MM.1S (cell line): ENCODE data around the gene ADGRE1.

Experiments used
- DNase-seq: peaks from one replicate; pipeline ENCODE4 v3.0.0-alpha.2; 2015
- H2AFZ ChIP-seq: fragments of 300-600 bp; sonication (generic); 2 replicates; pipeline ENCODE4 v1.6.0; 2016; ENCODE audit warnings: antibody characterized with exemption, low read length
- H3F3A ChIP-seq: fragments of 300-600 bp; sonication (generic); 2 replicates; pipeline ENCODE4 v1.6.1; 2016; ENCODE audit warnings: mild to moderate bottlenecking, antibody characterized with exemption, low read length, moderate library complexity, mixed read lengths; ENCODE audit not compliant: insufficient read depth
- H3K27ac ChIP-seq: fragments of 300-600 bp; sonication (generic); 2 replicates; pipeline ENCODE4 v1.5.1; 2016; ENCODE audit warnings: mild to moderate bottlenecking, low read length
- H3K27me3 ChIP-seq: fragments of 300-600 bp; sonication (generic); replicated peaks from 2 replicates; pipeline ENCODE4 v1.6.0; 2016; ENCODE audit warnings: low read length; ENCODE audit not compliant: insufficient read depth
- H3K36me3 ChIP-seq: fragments of 300-600 bp; sonication (generic); replicated peaks from 2 replicates; pipeline ENCODE4 v1.6.1; 2016; ENCODE audit warnings: mild to moderate bottlenecking, low read length, mixed read lengths; ENCODE audit not compliant: insufficient read depth
- H3K4me1 ChIP-seq: fragments of 300-600 bp; sonication (generic); 2 replicates; pipeline ENCODE4 v1.6.1; 2016; ENCODE audit warnings: low read length, mixed read lengths
- H3K4me2 ChIP-seq: fragments of 300-600 bp; sonication (generic); 2 replicates; pipeline ENCODE4 v1.6.0; 2016; ENCODE audit warnings: low read depth, low read length
- H3K4me3 ChIP-seq: fragments of 300-600 bp; sonication (generic); 2 replicates; pipeline ENCODE4 v1.5.1; 2016; ENCODE audit warnings: low read length, mixed read lengths
- H3K79me2 ChIP-seq: fragments of 300-600 bp; sonication (generic); 2 replicates; pipeline ENCODE4 v1.6.1; 2016; ENCODE audit warnings: mixed run types, low read length, mixed read lengths
- H3K9ac ChIP-seq: fragments of 300-600 bp; sonication (generic); 2 replicates; pipeline ENCODE4 v1.6.1; 2016; ENCODE audit warnings: low read length, mixed read lengths
- H3K9me2 ChIP-seq: fragments of 300-600 bp; sonication (generic); replicated peaks from 2 replicates; pipeline ENCODE4 v1.6.1; 2016; ENCODE audit warnings: mild to moderate bottlenecking, low read length, mixed read lengths; ENCODE audit not compliant: insufficient read depth
- H3K9me3 ChIP-seq: fragments of 300-600 bp; sonication (generic); replicated peaks from 2 replicates; pipeline ENCODE4 v1.6.1; 2016; ENCODE audit warnings: mild to moderate bottlenecking, low read length, mixed read lengths; ENCODE audit not compliant: insufficient read depth
- H4K20me1 ChIP-seq: fragments of 300-600 bp; sonication (generic); 2 replicates; pipeline ENCODE4 v1.6.1; 2016; ENCODE audit warnings: mild to moderate bottlenecking, low read length, moderate library complexity, mixed read lengths; ENCODE audit not compliant: insufficient read depth
- CTCF ChIP-seq: fragments of 300-600 bp; sonication (generic); IDR thresholded peaks from 2 replicates; pipeline ENCODE4 v1.5.1; 2016; ENCODE audit warnings: antibody characterized with exemption, low read length, mixed read lengths
- EZH2 ChIP-seq: fragments of 300-600 bp; sonication (generic); optimal IDR thresholded peaks from 2 replicates; pipeline ENCODE3; 2017; ENCODE audit warnings: low read depth, mild to moderate bottlenecking, antibody characterized with exemption, low read length, mixed read lengths
- EZH2phosphoT487 ChIP-seq: fragments of 300-600 bp; sonication (generic); IDR thresholded peaks from 2 replicates; pipeline ENCODE4 v1.6.1; 2018; ENCODE audit warnings: antibody characterized with exemption, low read length

Gene ADGRE1

GRCh38 chr19:6967967-6968366 lies 80.6 kb downstream of the ADGRE1 start:
- H3F3A ChIP-seq: no peaks in the 10 kb centered on the region
- no peaks in the 10 kb centered on the region for H4K20me1 ChIP-seq
- H3K9ac ChIP-seq: no peak overlapping the region
- H2AFZ ChIP-seq: no peak overlapping the region
- H3K27me3 ChIP-seq: peaks cover 69% of the 10 kb centered on the region
- no peaks in the 10 kb centered on the region for H3K79me2 ChIP-seq
- DNase-seq: no peak
- H3K4me1 ChIP-seq: no peaks in the 10 kb centered on the region
- H3K4me2 ChIP-seq: no peak overlapping the region
- H3K4me3 ChIP-seq: no peak overlapping the region
- TF ChIP-seq EZH2phosphoT487 (no peak), EZH2 (no peak), CTCF (no peak)
- H3K9me3 ChIP-seq: no peaks in the 10 kb centered on the region
- no peak overlapping the region for H3K27ac ChIP-seq
- H3K36me3 ChIP-seq: no peaks in the 10 kb centered on the region
- H3K9me2 ChIP-seq: no peaks in the 10 kb centered on the region

GRCh38 chr19:6969490-6969889 lies 82.1 kb downstream of the ADGRE1 start:
- Histone ChIP-seq H2AFZ (no peak overlapping the region), H3K4me2 (no peak overlapping the region), H3K9ac (no peak overlapping the region), H3K4me1 (no peaks in the 10 kb centered on the region), H3K9me3 (no peaks in the 10 kb centered on the region), H3K9me2 (no peaks in the 10 kb centered on the region), H3K4me3 (no peak overlapping the region), H3F3A (no peaks in the 10 kb centered on the region), H4K20me1 (no peaks in the 10 kb centered on the region), H3K27me3 (peaks cover 81% of the 10 kb centered on the region), H3K27ac (no peak overlapping the region), H3K36me3 (no peaks in the 10 kb centered on the region), H3K79me2 (no peaks in the 10 kb centered on the region)
- TF ChIP-seq EZH2phosphoT487 (no peak), EZH2 (no peak), CTCF (no peak)
- no peak for DNase-seq

GRCh38 chr19:6970021-6970420 lies 82.6 kb downstream of the ADGRE1 start:
- DNase-seq: no peak
- Histone ChIP-seq H4K20me1 (no peaks in the 10 kb centered on the region), H3K9me3 (no peaks in the 10 kb centered on the region), H3K4me2 (no peak overlapping the region), H3K4me1 (no peaks in the 10 kb centered on the region), H3K36me3 (no peaks in the 10 kb centered on the region), H3K4me3 (no peak overlapping the region), H3K27ac (no peak overlapping the region), H3K9ac (no peak overlapping the region), H2AFZ (no peak overlapping the region), H3K9me2 (no peaks in the 10 kb centered on the region), H3K79me2 (no peaks in the 10 kb centered on the region), H3F3A (no peaks in the 10 kb centered on the region), H3K27me3 (peaks cover 84% of the 10 kb centered on the region)
- TF ChIP-seq EZH2 (no peak), CTCF (no peak), EZH2phosphoT487 (no peak)
